Keratinocyte (primary cell): ENCODE results near the gene NPDC1.
"Not testable (repeated sequence)": the region's sequence is repeated elsewhere in the genome, so short reads cannot be mapped to it uniquely, and the experiment has no call there.

Experiments
- EZH2 ChIP-seq: IDR thresholded peaks from one replicate; pipeline ENCODE4 v1.6.1; 2012; ENCODE audit warnings: inconsistent platforms, mild to moderate bottlenecking, low read length, moderate library complexity
- TF ChIP-seq, protein P1 (sequence below), 3 experiments: IDR thresholded peaks in 1 of 3; conservative IDR thresholded peaks in 1 of 3; optimal IDR thresholded peaks in 1 of 3; 2 replicates in 2 of 3; 3 replicates in 1 of 3; pipeline versions ENCODE3 to v1.5.1; 2011; ENCODE audit warnings: low read length in 3 of 3, mild to moderate bottlenecking in 3 of 3, moderate library complexity in 2 of 3, control low read depth in 1 of 3, inconsistent platforms in 1 of 3; ENCODE audit not compliant: insufficient read depth in 2 of 3; ENCODE audit errors: extremely low read depth in 1 of 3

DNA sequence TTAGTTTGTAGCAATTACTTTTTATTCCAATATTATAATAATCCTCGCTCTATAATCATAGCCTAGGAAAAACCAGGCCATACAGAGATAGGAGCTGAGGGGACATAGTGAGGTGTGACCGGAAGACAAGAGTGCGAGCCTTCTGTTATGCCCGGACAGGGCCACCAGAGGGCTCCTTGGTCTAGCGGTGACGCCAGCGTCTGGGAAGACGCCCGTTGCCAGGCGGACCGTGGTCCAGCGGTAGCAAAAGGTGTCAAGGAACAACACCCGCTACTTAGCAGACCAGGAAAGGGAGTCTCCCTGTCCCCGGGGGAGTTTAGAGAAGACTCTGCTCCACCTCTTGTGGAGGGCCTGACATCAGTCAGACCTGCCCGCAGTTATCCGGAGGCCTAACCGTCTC, 41.7 kb downstream of the NPDC1 start:
- TF ChIP-seq, protein P1, sequence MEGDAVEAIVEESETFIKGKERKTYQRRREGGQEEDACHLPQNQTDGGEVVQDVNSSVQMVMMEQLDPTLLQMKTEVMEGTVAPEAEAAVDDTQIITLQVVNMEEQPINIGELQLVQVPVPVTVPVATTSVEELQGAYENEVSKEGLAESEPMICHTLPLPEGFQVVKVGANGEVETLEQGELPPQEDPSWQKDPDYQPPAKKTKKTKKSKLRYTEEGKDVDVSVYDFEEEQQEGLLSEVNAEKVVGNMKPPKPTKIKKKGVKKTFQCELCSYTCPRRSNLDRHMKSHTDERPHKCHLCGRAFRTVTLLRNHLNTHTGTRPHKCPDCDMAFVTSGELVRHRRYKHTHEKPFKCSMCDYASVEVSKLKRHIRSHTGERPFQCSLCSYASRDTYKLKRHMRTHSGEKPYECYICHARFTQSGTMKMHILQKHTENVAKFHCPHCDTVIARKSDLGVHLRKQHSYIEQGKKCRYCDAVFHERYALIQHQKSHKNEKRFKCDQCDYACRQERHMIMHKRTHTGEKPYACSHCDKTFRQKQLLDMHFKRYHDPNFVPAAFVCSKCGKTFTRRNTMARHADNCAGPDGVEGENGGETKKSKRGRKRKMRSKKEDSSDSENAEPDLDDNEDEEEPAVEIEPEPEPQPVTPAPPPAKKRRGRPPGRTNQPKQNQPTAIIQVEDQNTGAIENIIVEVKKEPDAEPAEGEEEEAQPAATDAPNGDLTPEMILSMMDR (optimal IDR thresholded peaks at IDR 0.05 in 1 of 3, IDR thresholded peaks at IDR 0.05 in 1 of 3, conservative IDR thresholded peaks at IDR 0.05 in 1 of 3; ENCODE audit: extremely low read depth in 1 of 3, insufficient read depth in 2 of 3, low read length in 3 of 3) = peak in 1 of 3 experiments; percentile 15
- not testable (repeated sequence) for TF ChIP-seq EZH2
